MG63 (cell line): Measurements from ENCODE around the gene DCP1A. TPM values are rescaled to one million over a fixed set of nuclear protein-coding genes. Genes with fewer than 3 reads are reported as not detected.
"Not testable (repeated sequence)": the region's sequence is repeated elsewhere in the genome, so short reads cannot be mapped to it uniquely, and the experiment has no call there.

Experiments
- DNase-seq: peaks from one replicate; pipeline ENCODE4 v3.0.0-alpha.2; 2020
- H3K27me3 ChIP-seq: fragments of 250-450 bp; sonication (Bioruptor Pico); 2 replicates; pipeline ENCODE4 v1.5.1; 2020; ENCODE audit warnings: mild to moderate bottlenecking, moderate library complexity
- H3K36me3 ChIP-seq: fragments of 250-450 bp; sonication (Bioruptor Pico); 2 replicates; pipeline ENCODE4 v1.5.1; 2020; ENCODE audit warnings: mild to moderate bottlenecking, moderate library complexity
- H3K4me3 ChIP-seq: fragments of 250-450 bp; sonication (Bioruptor Pico); 2 replicates; pipeline ENCODE4 v1.5.1; 2020; ENCODE audit warnings: mild to moderate bottlenecking, moderate library complexity
- H3K9me3 ChIP-seq: fragments of 250-450 bp; sonication (Bioruptor Pico); 2 replicates; pipeline ENCODE4 v1.5.1; 2020; ENCODE audit warnings: mild to moderate bottlenecking, moderate library complexity
- total RNA-seq: library from RNA; depleted of rRNA; stranded (reverse); fragments of >200 nt; shearing (Covaris generic); gene quantifications from 2 replicates; pipeline ENCODE4 v1.2.3, GENCODE V29; 2014; ENCODE audit warnings: low replicate concordance

The DCP1A gene
- total RNA-seq, 1 experiment from 2014 or later = 5.9 TPM

- no peaks in the 10 kb centered on the region for H3K9me3 ChIP-seq
- DNase-seq = no peak
- no peaks in the 10 kb centered on the region for H3K27me3 ChIP-seq
- H3K36me3 ChIP-seq = peaks cover 8% of the 10 kb centered on the region; the same call in 1 of the 2 replicates
- H3K4me3 ChIP-seq = no peak overlapping the region
These were observed 59.1 kb downstream of the DCP1A start for GRCh38 chr3:53288214-53288613.

GRCh38 chr3:53287131-53287629 lies 60.2 kb downstream of the DCP1A start:
- Histone ChIP-seq H3K9me3 (no peaks in the 10 kb centered on the region), H3K27me3 (no peaks in the 10 kb centered on the region), H3K4me3 (no peak overlapping the region), H3K36me3 (peaks cover 3% of the 10 kb centered on the region; the same call in 1 of the 2 replicates)
- no peak for DNase-seq

DNA sequence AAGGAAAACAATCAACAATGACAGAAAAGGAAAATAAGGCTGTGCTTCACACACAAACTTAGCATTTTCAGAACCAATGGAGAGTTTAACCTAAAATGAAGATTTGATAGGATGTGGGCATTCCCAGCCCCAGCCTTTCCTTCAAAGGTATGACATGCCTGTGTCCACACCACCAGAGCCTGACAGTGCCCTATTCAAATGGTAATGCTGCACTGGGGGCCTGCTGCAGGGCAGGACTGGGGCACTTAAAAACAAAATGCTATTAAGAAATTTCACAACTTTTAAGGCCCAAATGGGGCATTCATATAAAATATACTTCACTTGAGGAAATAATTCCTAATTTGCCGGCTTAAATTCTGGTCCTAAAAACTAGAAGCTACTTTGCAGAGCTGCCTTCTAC lies 60.6 kb downstream of the DCP1A start:
- no peak for DNase-seq
- Histone ChIP-seq H3K27me3 (no peaks in the 10 kb centered on the region), H3K4me3 (no peak overlapping the region), H3K9me3 (no peaks in the 10 kb centered on the region), H3K36me3 (peaks cover 3% of the 10 kb centered on the region; the same call in 1 of the 2 replicates)

- no peaks in the 10 kb centered on the region for H3K9me3 ChIP-seq
- H3K4me3 ChIP-seq = no peak overlapping the region
- H3K27me3 ChIP-seq = no peaks in the 10 kb centered on the region
- DNase-seq = no peak
- peaks cover 3% of the 10 kb centered on the region; the same call in 1 of the 2 replicates for H3K36me3 ChIP-seq
These were observed 64.8 kb downstream of the DCP1A start for GRCh38 chr3:53282581-53282980.

DNA sequence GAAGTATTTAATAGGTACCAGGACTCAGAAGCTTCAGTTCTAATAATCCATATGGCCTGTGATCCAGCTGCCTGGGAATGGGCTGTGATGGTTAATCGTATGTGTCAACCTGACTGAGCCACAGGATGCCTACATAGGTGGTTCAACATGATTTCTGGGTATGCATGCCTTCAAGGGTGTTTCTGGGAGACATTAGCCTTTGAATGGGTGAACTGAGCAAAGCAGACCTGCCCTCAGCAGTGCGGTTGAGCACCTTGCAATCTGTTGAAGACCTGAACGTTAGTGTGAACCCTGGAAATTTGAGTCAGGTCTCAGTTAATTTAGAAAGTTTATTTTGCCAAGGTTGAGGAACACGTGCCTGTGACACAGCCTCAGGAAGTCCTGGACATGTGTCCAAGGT lies 68.7 kb downstream of the DCP1A start:
- Histone ChIP-seq H3K9me3 (no peaks in the 10 kb centered on the region), H3K36me3 (no peaks in the 10 kb centered on the region), H3K27me3 (no peaks in the 10 kb centered on the region), H3K4me3 (no peak overlapping the region)
- no peak for DNase-seq

DNA sequence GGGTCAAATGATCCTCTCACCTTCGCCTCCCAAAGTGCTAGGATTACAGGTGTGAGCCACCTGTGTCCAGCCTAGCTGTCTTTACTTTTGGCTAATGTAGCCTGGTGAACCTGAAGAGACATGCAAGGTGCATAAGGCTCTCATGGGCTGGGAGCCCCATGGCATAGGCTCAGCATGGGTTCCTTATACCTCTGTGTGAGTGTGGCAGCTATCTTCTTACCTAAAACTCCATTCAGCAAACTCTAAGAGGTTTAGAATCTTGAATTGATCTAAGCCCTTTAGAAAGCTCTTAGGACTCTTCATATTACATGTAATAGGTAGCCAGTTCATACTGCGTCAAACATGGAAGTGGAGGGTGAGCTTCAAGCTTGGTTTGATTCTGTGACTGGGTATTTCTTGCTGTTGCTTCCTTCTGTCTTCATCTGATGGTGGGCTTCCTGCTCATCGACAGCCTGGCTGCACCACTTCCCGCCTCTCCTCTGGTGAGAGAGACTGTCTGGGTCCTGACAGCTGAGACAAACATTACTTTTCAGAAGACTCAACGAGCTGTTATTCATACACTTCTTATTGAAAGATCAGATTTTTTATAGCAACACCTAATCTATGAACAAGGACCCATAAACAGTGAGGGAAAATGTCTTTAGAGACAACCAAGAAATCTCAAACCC lies 72.3 kb downstream of the DCP1A start:
- Histone ChIP-seq H3K4me3 (no peak overlapping the region), H3K36me3 (no peaks in the 10 kb centered on the region), H3K27me3 (no peaks in the 10 kb centered on the region), H3K9me3 (no peaks in the 10 kb centered on the region)
- no peak for DNase-seq

DNA sequence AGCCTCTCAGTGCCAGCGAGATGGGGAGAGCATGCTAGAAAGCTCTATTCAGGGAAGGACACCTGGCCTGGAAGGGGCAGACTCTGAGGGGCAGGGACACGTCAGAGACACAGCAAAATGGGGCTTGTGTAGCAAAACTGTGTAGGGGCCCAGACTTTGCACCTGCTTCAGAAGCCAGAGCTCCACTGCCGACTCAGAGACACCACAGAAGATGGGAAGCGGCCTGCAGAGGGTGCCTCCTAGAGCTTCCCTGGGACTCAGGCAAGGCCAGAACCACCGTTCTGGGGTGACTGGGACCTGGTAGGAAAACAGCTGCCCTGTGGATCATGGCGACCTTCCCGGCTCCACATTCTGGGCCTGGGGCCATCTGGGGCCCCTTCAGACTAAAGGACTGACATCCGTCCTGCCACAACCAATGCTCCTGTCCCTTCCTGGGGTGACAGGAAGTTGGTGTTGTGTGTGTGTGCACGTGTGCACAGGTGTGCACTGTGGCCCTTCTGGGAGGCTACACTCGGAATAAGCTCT lies 74.1 kb downstream of the DCP1A start:
- Histone ChIP-seq H3K27me3 (no peaks in the 10 kb centered on the region), H3K4me3 (no peak overlapping the region), H3K9me3 (no peaks in the 10 kb centered on the region), H3K36me3 (no peaks in the 10 kb centered on the region)
- DNase-seq = no peak

- H3K4me3 ChIP-seq = no peak overlapping the region
- no peaks in the 10 kb centered on the region for H3K27me3 ChIP-seq
- no peaks in the 10 kb centered on the region for H3K9me3 ChIP-seq
- no peaks in the 10 kb centered on the region for H3K36me3 ChIP-seq
- peak; percentile 98 for DNase-seq
These were observed 77.2 kb downstream of the DCP1A start for GRCh38 chr3:53269888-53270880.

GRCh38 chr3:53269193-53269592 lies 78.2 kb downstream of the DCP1A start:
- H3K27me3 ChIP-seq, H3K4me3 ChIP-seq, DNase-seq, H3K9me3 ChIP-seq, H3K36me3 ChIP-seq: not testable (repeated sequence)

DNA sequence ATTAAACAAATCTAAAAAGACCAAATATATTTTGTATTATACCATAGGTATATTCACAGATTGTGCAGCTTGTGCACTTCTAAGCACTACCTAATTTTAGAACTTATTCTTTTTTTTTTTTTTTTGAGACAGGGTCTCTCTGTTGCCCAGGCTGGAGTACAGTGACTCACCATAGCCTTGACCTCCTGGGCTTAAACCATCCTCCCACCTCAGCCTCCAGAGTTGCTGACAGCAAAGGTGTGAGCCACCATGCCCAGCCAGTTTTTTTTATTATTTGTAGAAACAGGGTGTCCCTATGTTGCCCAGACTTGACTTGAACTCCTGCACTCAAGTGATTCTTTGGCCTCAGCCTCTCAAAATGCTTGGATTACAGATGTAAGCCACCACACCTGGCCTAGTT lies 79.6 kb downstream of the DCP1A start:
- no peak for DNase-seq
- Histone ChIP-seq H3K9me3 (no peaks in the 10 kb centered on the region), H3K4me3 (no peak overlapping the region), H3K36me3 (no peaks in the 10 kb centered on the region), H3K27me3 (no peaks in the 10 kb centered on the region)

- DNase-seq = no peak
- no peaks in the 10 kb centered on the region for H3K27me3 ChIP-seq
- H3K36me3 ChIP-seq = no peaks in the 10 kb centered on the region
- H3K9me3 ChIP-seq = no peaks in the 10 kb centered on the region
- no peak overlapping the region for H3K4me3 ChIP-seq
These were observed 82.6 kb downstream of the DCP1A start for GRCh38 chr3:53264718-53265117.

DNA sequence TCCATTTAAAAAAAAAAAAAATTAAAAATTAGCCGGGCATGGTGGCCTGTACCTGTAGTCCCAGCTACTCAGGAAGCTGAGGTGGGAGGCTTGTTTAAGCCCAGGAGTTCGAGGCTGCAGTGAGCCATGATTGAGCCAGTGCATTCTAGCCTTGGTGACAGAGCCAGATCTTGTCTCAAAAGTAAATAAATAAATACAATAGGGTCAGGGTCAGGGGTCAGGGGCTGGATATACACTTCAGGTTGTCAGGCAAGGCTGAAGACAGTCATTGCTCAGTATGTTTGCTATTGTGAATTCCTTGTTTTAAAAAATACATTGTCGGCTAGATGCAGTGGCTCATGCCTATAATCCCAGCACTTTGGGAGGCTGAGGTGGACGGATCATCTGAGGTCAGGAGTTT lies 83.4 kb downstream of the DCP1A start:
- Histone ChIP-seq H3K36me3 (no peaks in the 10 kb centered on the region), H3K27me3 (no peaks in the 10 kb centered on the region), H3K9me3 (no peaks in the 10 kb centered on the region), H3K4me3 (no peak overlapping the region)
- no peak for DNase-seq

DNA sequence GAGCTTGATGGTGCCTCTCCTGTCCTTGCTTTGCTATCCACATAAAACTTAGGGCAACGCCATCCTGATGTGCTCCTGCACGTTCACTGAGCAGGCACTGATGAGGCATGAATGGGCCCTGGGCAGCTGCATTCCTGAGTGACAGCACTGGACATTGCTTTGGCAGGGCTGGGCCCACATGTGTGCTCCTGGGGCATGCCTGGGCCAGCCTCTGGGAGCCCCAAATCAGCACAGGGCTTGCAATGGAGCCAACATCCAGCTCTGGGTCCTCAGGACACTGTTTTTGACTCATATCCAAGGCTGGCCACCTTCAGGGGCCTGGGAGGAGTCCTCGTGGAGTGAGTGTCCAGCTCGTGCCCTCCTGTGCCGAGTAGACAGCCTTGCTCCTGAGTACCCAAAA lies 85.6 kb downstream of the DCP1A start:
- no peak overlapping the region for H3K4me3 ChIP-seq
- H3K36me3 ChIP-seq = no peaks in the 10 kb centered on the region
- no peaks in the 10 kb centered on the region for H3K27me3 ChIP-seq
- H3K9me3 ChIP-seq = no peaks in the 10 kb centered on the region
- no peak for DNase-seq

DNA sequence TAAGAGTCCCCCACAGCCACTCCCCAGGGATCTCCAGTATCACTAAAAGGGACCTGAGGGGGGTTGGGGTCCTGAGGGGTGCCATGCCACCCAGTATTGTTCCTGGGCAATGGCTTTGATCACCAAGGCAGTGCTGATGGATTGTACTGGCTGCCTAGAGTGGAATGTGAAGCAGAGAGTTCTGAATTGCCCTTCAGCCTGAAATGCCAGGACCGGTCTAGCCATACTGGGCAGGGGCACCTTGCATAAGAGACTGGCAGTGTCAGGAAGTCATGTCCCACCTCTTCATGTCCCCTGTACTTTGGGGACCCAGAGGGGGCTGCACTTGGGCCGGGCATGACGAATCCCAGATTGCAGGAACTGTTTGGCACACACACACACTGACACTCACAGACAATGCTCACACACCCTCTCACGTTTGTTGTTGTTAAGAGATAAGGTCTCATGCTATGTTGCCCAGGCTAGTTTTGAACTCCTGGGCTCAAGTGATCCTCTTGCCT lies 87.0 kb downstream of the DCP1A start:
- H3K9me3 ChIP-seq = no peaks in the 10 kb centered on the region
- DNase-seq = no peak
- no peak overlapping the region for H3K4me3 ChIP-seq

GRCh38 chr3:53259427-53260259 lies 87.7 kb downstream of the DCP1A start:
- Histone ChIP-seq H3K36me3 (peaks cover 5% of the 10 kb centered on the region), H3K9me3 (no peaks in the 10 kb centered on the region), H3K27me3 (no peaks in the 10 kb centered on the region), H3K4me3 (no peak overlapping the region)
- DNase-seq = no peak

More for the DNA sequence above, 87.0 kb downstream of the DCP1A start:
- no peaks in the 10 kb centered on the region for H3K27me3 ChIP-seq
- H3K36me3 ChIP-seq = no peaks in the 10 kb centered on the region; the same call in 1 of the 2 replicates
